Fibroblast of the aortic adventitia (primary cell): Measurements from ENCODE around the gene SLC24A3. TPM values are rescaled to one million over a fixed set of nuclear protein-coding genes. Genes with fewer than 3 reads are reported as not detected.

ENCODE experiments used
- DNase-seq: peaks from one replicate; pipeline ENCODE4 v3.0.0-alpha.2; 2010; ENCODE audit warnings: low read depth
- H3K4me3 ChIP-seq: 2 replicates; pipeline ENCODE4 v1.5.1; 2011; ENCODE audit warnings: low read depth, mild to moderate bottlenecking, control low read depth, low read length, moderate library complexity
- total RNA-seq: library from RNA; depleted of rRNA; stranded (reverse); fragments of >200 nt; gene quantifications from 2 replicates; pipeline ENCODE4 v1.2.3, GENCODE V29; 2012; ENCODE audit warnings: low replicate concordance
- TF ChIP-seq, protein P1 (sequence below): IDR thresholded peaks from 2 replicates; pipeline ENCODE4 v1.5.1; 2011; ENCODE audit warnings: mild to moderate bottlenecking, low read length, control low read depth, inconsistent platforms; ENCODE audit not compliant: insufficient read depth

SLC24A3 gene
- total RNA-seq, 1 donor = not detected

DNA sequence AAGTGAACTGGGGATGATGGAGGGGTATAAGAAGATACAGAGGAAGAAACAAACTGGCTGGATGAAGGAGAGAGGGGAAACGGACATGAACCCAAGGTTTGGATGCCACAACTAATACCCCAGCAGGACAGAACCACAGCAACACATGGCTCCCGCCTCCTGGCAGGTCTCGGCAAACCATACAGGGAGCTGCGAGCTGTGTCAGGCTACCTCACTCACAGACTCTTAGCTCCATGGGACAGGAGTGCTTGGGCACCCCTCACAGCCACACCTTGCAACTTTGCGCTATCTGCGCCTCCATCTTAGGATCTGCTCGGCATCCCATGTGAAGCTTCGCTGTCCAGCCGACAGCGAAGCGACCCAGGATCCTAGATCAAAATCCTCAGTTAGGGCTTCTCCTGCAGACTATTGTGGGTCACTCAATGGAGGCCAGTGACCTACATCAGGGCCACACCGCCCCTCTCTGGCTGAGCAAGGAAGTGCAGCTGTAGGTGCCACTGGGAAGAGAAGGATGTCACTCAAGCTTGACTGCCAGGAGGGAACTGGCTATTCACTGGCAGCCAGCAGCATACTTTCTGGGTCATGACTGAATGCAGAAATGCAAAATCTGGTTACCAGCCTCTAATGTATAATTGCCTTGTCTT lies 371.2 kb downstream of the SLC24A3 start:
- DNase-seq = peak; percentile 11
- TF ChIP-seq, protein P1, sequence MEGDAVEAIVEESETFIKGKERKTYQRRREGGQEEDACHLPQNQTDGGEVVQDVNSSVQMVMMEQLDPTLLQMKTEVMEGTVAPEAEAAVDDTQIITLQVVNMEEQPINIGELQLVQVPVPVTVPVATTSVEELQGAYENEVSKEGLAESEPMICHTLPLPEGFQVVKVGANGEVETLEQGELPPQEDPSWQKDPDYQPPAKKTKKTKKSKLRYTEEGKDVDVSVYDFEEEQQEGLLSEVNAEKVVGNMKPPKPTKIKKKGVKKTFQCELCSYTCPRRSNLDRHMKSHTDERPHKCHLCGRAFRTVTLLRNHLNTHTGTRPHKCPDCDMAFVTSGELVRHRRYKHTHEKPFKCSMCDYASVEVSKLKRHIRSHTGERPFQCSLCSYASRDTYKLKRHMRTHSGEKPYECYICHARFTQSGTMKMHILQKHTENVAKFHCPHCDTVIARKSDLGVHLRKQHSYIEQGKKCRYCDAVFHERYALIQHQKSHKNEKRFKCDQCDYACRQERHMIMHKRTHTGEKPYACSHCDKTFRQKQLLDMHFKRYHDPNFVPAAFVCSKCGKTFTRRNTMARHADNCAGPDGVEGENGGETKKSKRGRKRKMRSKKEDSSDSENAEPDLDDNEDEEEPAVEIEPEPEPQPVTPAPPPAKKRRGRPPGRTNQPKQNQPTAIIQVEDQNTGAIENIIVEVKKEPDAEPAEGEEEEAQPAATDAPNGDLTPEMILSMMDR = peak; percentile 64
- no peak overlapping the region for H3K4me3 ChIP-seq

DNA sequence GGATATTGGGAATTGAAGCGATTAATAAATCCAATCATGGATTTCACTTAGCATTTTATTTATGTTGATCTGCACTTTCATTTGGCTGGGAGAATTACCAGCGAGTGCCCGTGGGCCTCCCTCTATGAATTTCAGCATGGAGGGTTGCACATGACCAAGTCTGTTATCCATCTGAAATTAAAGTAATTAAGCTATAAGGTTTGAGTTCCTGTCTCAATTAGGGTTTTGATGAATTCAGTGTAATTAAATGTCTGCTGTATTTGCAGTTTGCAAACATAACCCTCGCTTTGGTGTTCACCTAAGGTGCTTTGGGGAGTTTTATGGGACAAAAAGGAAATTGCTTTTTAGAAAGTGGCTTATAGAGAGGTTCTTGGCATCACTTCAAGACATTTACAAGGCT lies 375.8 kb downstream of the SLC24A3 start:
- DNase-seq = no peak
- TF ChIP-seq, protein P1 = no peak
- no peak overlapping the region for H3K4me3 ChIP-seq

DNA sequence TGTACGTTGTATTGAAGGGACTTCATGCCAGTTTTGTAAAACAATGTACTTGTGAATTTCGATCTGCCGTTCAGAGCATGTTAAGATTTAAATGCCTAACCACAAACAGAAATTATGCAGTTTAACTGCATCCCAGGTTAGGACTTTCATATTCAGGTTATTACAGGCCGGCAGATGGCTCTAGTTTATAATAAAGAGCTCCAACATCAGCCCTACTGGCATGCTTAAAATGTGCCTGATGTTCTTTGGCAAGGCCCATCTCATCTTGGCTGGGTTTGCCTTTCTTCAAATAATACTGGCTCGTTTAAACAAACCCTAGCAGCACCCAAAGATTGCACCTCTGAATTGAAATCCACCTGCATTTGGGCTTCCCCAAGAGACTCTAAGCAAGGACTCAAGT lies 376.3 kb downstream of the SLC24A3 start:
- H3K4me3 ChIP-seq = no peak overlapping the region
- TF ChIP-seq, protein P1 = no peak
- DNase-seq = peak; percentile 15

DNA sequence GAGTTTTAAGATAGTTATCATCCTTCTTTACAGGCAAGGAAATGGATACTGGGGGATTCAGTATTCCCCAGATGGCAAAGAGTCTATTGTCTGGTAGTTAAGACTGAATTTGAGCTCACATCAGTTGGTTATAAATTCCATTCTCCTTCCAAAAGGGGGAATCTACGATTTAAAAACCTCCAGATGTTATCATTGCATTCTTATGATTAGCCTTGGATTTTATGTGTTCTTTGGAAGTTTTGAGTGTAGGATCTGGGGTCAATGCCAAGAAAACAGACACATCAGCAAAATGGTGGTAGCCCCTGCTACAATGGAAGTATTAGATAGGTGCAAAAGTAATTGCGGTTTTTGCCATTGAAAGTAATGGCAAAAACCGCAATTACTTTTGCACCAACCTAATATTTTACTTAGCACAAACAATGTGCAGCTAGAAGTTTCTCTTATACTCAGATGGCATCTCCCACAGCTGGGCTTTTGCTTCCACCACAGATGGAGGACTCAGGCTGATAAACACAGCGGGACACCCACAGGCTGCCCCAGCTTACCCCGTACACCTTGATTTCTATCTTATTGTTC lies 377.4 kb downstream of the SLC24A3 start:
- DNase-seq = no peak
- TF ChIP-seq, protein P1 = no peak
- no peak overlapping the region for H3K4me3 ChIP-seq

DNA sequence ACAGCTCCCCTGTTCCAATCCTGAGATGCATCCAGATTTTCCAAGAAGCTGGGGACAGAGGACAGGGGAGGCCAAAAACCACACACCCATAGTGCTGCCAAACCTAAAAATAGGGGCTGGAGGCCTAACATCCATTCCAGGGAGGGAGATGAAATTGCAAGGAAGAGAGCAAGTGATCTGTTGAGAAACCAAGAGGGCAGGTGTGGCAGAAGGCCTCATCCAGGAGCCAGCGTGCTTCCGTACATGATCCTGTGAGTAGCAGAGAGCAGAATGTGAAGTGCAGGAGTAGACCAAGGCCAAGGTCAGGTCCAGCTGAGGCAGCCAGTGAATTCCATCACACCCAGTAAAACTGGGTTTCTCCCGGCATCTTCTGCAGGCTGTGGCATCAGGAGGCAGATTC lies 377.9 kb downstream of the SLC24A3 start:
- TF ChIP-seq, protein P1 = no peak
- no peak for DNase-seq

DNA sequence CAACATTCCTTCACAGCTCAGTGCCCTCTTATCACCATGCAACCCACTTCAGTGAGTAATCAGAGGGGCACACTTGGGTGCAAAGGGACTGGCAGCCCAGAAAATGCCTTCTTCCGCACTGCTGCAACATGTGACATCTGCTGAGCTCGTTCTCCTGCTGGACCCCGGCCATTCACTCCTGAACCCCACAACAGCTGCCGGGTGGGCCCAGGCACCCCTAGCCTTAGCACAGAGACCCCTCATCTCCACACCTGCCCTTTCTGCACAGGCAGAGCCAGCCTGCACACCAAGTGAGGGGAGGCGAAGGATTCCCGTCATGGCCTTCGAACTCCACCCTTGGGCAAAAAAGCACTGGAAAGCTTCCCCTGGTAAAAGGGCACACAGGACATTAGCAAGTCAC lies 381.3 kb downstream of the SLC24A3 start:
- no peak overlapping the region for H3K4me3 ChIP-seq
- TF ChIP-seq, protein P1 = no peak
- DNase-seq = no peak

More for the DNA sequence above, 377.9 kb downstream of the SLC24A3 start:
- H3K4me3 ChIP-seq = no peak overlapping the region
